ENCODE measurements around the gene CENPX.
A peak's percentile ranks its signal among the peaks of the same experiment; 100 is the strongest.

CENPX gene

GRCh38 chr17:82055023-82055964 lies 32.6 kb upstream of the CENPX start:
- no peak for DNase-seq (ENCODE audit: low read depth in 2 of 2)

GRCh38 chr17:82054351-82055022 lies 31.8 kb upstream of the CENPX start:
- no peak for DNase-seq (ENCODE audit: low read depth in 2 of 2)

- DNase-seq (ENCODE audit: low read depth in 2 of 2) = no peak
Observed at GRCh38 chr17:82053556-82054263, 31.0 kb upstream of the CENPX start.

GRCh38 chr17:82053130-82053529 lies 30.5 kb upstream of the CENPX start:
- no peak for DNase-seq (ENCODE audit: low read depth in 2 of 2)

- DNase-seq (ENCODE audit: low read depth in 2 of 2) = no peak
Observed at GRCh38 chr17:82052638-82053059, 30.0 kb upstream of the CENPX start.

- peak; percentile 47 to 80 for DNase-seq (ENCODE audit: low read depth in 2 of 2)
Observed at GRCh38 chr17:82051776-82052637, 29.3 kb upstream of the CENPX start, which contains the start of the genes GPS1 and RFNG. GPS1 (plus strand) TSS chr17:82051898; CDS start chr17:82051932, 34 bp downstream. RFNG (minus strand) TSS chr17:82051811; CDS start chr17:82051766, 45 bp downstream.

GRCh38 chr17:82050761-82051641 lies 28.3 kb upstream of the CENPX start:
- no peak for DNase-seq (ENCODE audit: low read depth in 2 of 2)

GRCh38 chr17:82050152-82050760 lies 27.6 kb upstream of the CENPX start:
- DNase-seq (ENCODE audit: low read depth in 2 of 2) = no peak

- no peak for DNase-seq (ENCODE audit: low read depth in 2 of 2)
Observed at GRCh38 chr17:82049521-82049971, 26.9 kb upstream of the CENPX start.

- no peak for DNase-seq (ENCODE audit: low read depth in 2 of 2)
Observed at GRCh38 chr17:82049106-82049505, 26.4 kb upstream of the CENPX start.

GRCh38 chr17:82048571-82048971 lies 25.9 kb upstream of the CENPX start:
- no peak for DNase-seq (ENCODE audit: low read depth in 2 of 2)

- DNase-seq (ENCODE audit: low read depth in 2 of 2) = no peak
Observed at GRCh38 chr17:82047914-82048570, 25.4 kb upstream of the CENPX start.

GRCh38 chr17:82047379-82047778 lies 24.7 kb upstream of the CENPX start:
- no peak for DNase-seq (ENCODE audit: low read depth in 2 of 2)

- DNase-seq (ENCODE audit: low read depth in 2 of 2) = no peak
Observed at GRCh38 chr17:82046903-82047302, 24.2 kb upstream of the CENPX start.

- DNase-seq (ENCODE audit: low read depth in 2 of 2) = no peak
Observed at GRCh38 chr17:82045936-82046484, 23.3 kb upstream of the CENPX start.

- DNase-seq (ENCODE audit: low read depth in 2 of 2) = no peak
Observed at GRCh38 chr17:82043507-82043906, 20.8 kb upstream of the CENPX start.

GRCh38 chr17:82042649-82043048 lies 20.0 kb upstream of the CENPX start:
- DNase-seq (ENCODE audit: low read depth in 2 of 2) = no peak

GRCh38 chr17:82041144-82041814 lies 18.6 kb upstream of the CENPX start:
- no peak for DNase-seq (ENCODE audit: low read depth in 2 of 2)

Data from stimulated activated CD4-positive, alpha-beta T cell treated with anti-CD3 and anti-CD28 coated beads, Interleukin-15, amount 100 ng/mL, for 48 hours (primary cell).